ENCODE results near the gene PTPN7. TPM values are rescaled to one million over a fixed set of nuclear protein-coding genes. Genes with fewer than 3 reads are reported as not detected.

Gene PTPN7
- total RNA-seq, 4 donors from 2014 or later = 0.78 to 2.0 (median 1.7) TPM

GRCh38 chr1:202107321-202107761, 53.1 kb downstream of the PTPN7 start:
- no CpG with 5 or more reads among the region's 5 CpGs for WGBS, 2 donors (ENCODE audit: low coverage in 1 of 2)

GRCh38 chr1:202106340-202107254, 53.8 kb downstream of the PTPN7 start:
- Histone ChIP-seq H3K36me3 (no peaks in the 10 kb centered on the region), H3K27me3 (no peaks in the 10 kb centered on the region), H3K9me3 (no peaks in the 10 kb centered on the region), H3K4me1 (peaks cover 0 to 10% (median 0%) of the 10 kb centered on the region in 3 donors), H3K27ac (no peak overlapping the region), H3K4me3 (no peak overlapping the region)
- no peak for ATAC-seq
- TF ChIP-seq CTCF (IDR thresholded peaks at IDR 0.05) = no peak
- no peak for TF ChIP-seq EP300 (IDR thresholded peaks at IDR 0.05)
- no peak for TF ChIP-seq POLR2AphosphoS5 (IDR thresholded peaks at IDR 0.05)
- TF ChIP-seq POLR2A (IDR thresholded peaks at IDR 0.05) = no peak
- 75 to 82% methylated on average over 3 to 4 of the region's 10 CpGs for WGBS, 2 donors (ENCODE audit: low coverage in 1 of 2)

More at GRCh38 chr1:202107321-202107761, 53.1 kb downstream of the PTPN7 start:
- no peak for ATAC-seq
- Histone ChIP-seq H3K36me3 (no peaks in the 10 kb centered on the region), H3K4me1 (peaks cover 0 to 10% (median 0%) of the 10 kb centered on the region in 3 donors), H3K4me3 (no peak overlapping the region), H3K27ac (no peak overlapping the region), H3K27me3 (no peaks in the 10 kb centered on the region), H3K9me3 (no peaks in the 10 kb centered on the region)
- no peak for TF ChIP-seq POLR2AphosphoS5 (IDR thresholded peaks at IDR 0.05)
- no peak for TF ChIP-seq CTCF (IDR thresholded peaks at IDR 0.05)
- TF ChIP-seq EP300 (IDR thresholded peaks at IDR 0.05) = no peak
- no peak for TF ChIP-seq POLR2A (IDR thresholded peaks at IDR 0.05)

- no peak for TF ChIP-seq CTCF (IDR thresholded peaks at IDR 0.05)
- TF ChIP-seq EP300 (IDR thresholded peaks at IDR 0.05) = no peak
- no peak for TF ChIP-seq POLR2AphosphoS5 (IDR thresholded peaks at IDR 0.05)
- no peak for TF ChIP-seq POLR2A (IDR thresholded peaks at IDR 0.05)
- Histone ChIP-seq H3K27me3 (no peaks in the 10 kb centered on the region), H3K9me3 (no peaks in the 10 kb centered on the region), H3K4me1 (peaks cover 0 to 10% (median 0%) of the 10 kb centered on the region in 3 donors), H3K4me3 (no peak overlapping the region), H3K27ac (no peak overlapping the region), H3K36me3 (no peaks in the 10 kb centered on the region)
- ATAC-seq = no peak
- 60 to 67% methylated on average over 1 to 5 of the region's 10 CpGs for WGBS, 2 donors (ENCODE audit: low coverage in 1 of 2)
These were observed 54.6 kb downstream of the PTPN7 start for GRCh38 chr1:202105571-202106339.

- ATAC-seq = no peak
- Histone ChIP-seq H3K4me3 (no peak overlapping the region), H3K4me1 (peaks cover 0 to 10% (median 0%) of the 10 kb centered on the region in 3 donors), H3K9me3 (no peaks in the 10 kb centered on the region), H3K27ac (no peak overlapping the region), H3K36me3 (no peaks in the 10 kb centered on the region), H3K27me3 (no peaks in the 10 kb centered on the region)
- 84 to 88% methylated on average over 8 to 10 of the region's 10 CpGs for WGBS, 2 donors (ENCODE audit: low coverage in 1 of 2)
- TF ChIP-seq EP300 (IDR thresholded peaks at IDR 0.05) (no peak), CTCF (IDR thresholded peaks at IDR 0.05) (no peak), POLR2A (IDR thresholded peaks at IDR 0.05) (no peak), POLR2AphosphoS5 (IDR thresholded peaks at IDR 0.05) (no peak)
These were observed 56.3 kb downstream of the PTPN7 start for GRCh38 chr1:202104073-202104472.

Measured in gastroesophageal sphincter (tissue), 4 donors.